T-helper 2 cell (primary cell): ENCODE data around the gene MAPK10.
"Not testable (repeated sequence)": the region's sequence is repeated elsewhere in the genome, so short reads cannot be mapped to it uniquely, and the experiment has no call there.

Experiments used
- DNase-seq, 5 experiments: peaks; one replicate each; pipeline versions ENCODE4 v3.0.0 to v3.0.0-alpha.2; 2012 to 2022

Gene MAPK10

GRCh38 chr4:86178211-86178610 lies 181.6 kb downstream of the MAPK10 start:
- no peak for DNase-seq

GRCh38 chr4:86174506-86174905 lies 185.3 kb downstream of the MAPK10 start:
- DNase-seq: no peak

- DNase-seq: not testable (repeated sequence)
Observed at GRCh38 chr4:86168335-86168734, 191.5 kb downstream of the MAPK10 start.

- no peak for DNase-seq
Observed at GRCh38 chr4:86160426-86160825, 199.4 kb downstream of the MAPK10 start.

- no peak for DNase-seq
Observed at GRCh38 chr4:86159216-86159615, 200.6 kb downstream of the MAPK10 start.

- no peak for DNase-seq
Observed at GRCh38 chr4:86156531-86156930, 203.3 kb downstream of the MAPK10 start.

GRCh38 chr4:86155766-86156165 lies 204.1 kb downstream of the MAPK10 start:
- no peak for DNase-seq

GRCh38 chr4:86152454-86152853 lies 207.4 kb downstream of the MAPK10 start:
- DNase-seq: no peak

- DNase-seq: no peak
Observed at GRCh38 chr4:86151196-86151595, 208.7 kb downstream of the MAPK10 start.

GRCh38 chr4:86141161-86141560 lies 218.7 kb downstream of the MAPK10 start:
- DNase-seq: no peak

GRCh38 chr4:86132468-86132867 lies 227.4 kb downstream of the MAPK10 start:
- no peak for DNase-seq

- no peak for DNase-seq
Observed at GRCh38 chr4:86131456-86131855, 228.4 kb downstream of the MAPK10 start.

- no peak for DNase-seq
Observed at GRCh38 chr4:86130160-86130933, 229.5 kb downstream of the MAPK10 start.

GRCh38 chr4:86129546-86129945 lies 230.3 kb downstream of the MAPK10 start:
- DNase-seq: no peak

GRCh38 chr4:86122404-86122803 lies 237.4 kb downstream of the MAPK10 start:
- DNase-seq: no peak

GRCh38 chr4:86118711-86119110 lies 241.1 kb downstream of the MAPK10 start:
- DNase-seq: no peak

GRCh38 chr4:86117705-86118302 lies 242.0 kb downstream of the MAPK10 start:
- DNase-seq: no peak

GRCh38 chr4:86114563-86114962 lies 245.3 kb downstream of the MAPK10 start:
- no peak for DNase-seq

- DNase-seq: no peak
Observed at GRCh38 chr4:86108834-86109233, 251.0 kb downstream of the MAPK10 start.

- DNase-seq: no peak
Observed at GRCh38 chr4:86108137-86108536, 251.7 kb downstream of the MAPK10 start.

GRCh38 chr4:86107112-86107511 lies 252.7 kb downstream of the MAPK10 start:
- DNase-seq: no peak

GRCh38 chr4:86106475-86106874 lies 253.4 kb downstream of the MAPK10 start:
- no peak for DNase-seq

GRCh38 chr4:86101841-86102240 lies 258.0 kb downstream of the MAPK10 start:
- no peak for DNase-seq

- DNase-seq: no peak
Observed at GRCh38 chr4:86101410-86101809, 258.4 kb downstream of the MAPK10 start.
